HG02571 (cell line): Measurements from ENCODE around the gene APCDD1L.
A peak's percentile ranks its signal among the peaks of the same experiment; 100 is the strongest.

ENCODE experiments used
- ATAC-seq: cut with Tn5 transposase; IDR thresholded peaks from one replicate; pipeline ENCODE4 v1.9.1; 2021; ENCODE audit warnings: mild to moderate bottlenecking, moderate library complexity; ENCODE audit not compliant: unreplicated experiment

APCDD1L gene

DNA sequence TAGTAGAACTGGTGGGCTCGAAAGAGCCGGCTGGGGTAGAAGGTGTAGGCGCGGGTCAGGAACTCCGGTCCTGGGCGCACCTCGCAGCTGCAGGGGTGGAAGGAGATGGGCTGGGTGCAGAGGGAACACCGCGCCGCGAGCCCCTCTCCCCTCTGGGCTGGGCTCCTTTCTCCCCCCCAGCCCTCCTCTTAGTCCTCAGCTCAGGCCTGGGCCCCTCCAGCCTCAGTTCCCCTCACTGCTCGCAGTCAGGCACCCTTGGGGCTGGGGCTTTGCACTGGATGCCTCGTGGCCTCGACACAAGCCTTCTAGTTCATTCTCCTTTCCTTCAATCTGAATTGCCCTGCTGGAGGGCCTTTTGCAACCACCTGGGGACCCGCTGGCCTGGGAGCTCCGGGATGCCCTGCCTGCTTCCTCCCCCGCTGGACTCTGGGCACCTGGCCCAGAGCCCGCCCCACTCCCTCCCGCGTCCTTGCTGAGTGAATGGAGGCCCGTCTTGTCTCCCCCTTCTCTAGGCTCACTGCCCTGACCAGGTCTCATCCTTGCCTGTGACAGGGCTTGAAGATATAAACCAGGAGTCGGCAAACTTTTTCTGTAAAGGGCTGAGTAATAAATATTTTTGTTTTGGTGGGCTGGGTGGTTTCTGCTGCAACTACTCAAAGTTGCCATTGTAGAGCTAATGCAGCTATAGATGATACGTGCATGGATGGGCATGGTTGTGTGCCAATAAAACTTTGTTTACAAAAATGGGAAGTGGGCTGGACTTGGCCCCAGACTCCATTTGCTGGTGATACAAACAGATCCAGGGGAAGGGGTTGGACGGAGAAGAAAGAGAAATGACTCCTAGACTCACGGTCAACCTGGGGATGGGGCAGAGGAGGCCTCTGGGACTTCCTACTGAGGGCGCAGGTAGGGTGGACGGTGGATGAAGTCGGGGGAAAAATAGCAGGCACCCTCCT lies 47.3 kb downstream of the APCDD1L start:
- ATAC-seq: no peak

DNA sequence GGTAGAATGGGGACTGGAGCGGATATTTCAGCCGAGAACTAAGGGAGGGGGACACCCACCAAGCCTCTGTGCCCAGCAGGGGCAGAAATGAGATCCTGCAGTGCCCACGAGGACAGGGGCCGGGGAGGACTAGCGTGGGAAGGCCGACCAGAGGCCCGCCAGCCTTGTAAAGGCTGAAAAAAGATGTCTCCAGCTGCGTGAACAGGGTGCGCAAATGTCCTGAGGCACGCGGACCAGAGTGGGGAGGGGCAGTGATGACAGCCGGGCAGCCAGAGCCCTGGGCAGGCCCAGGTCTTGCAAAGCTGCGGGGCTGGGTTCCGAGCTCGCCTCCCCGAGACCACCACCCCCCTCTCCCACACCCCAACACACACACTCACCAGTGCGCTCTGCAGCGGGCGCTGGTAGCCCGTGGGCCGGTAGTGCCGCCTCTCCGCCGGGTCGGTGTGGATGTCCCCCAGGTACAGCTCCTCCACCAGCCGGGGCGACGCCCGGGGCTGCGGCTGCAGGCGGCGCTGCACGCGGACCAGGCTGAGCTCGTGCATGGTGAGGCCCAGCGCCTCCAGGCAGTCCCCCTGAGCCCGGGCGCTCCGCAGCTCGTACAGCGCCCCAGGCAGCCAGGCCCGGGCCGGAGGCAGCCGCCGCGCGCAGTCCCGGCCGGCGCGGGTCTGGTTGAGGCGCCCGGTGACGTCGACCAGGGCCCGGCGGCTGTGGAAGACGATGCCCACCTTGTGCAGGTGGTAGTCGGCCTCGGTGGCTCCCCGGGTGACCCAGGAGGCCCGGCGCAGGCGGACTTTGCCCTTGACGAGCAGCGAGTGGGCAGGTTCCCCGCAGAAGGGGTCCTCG lies 48.2 kb downstream of the APCDD1L start:
- no peak for ATAC-seq

GRCh38 chr20:58466095-58466708 lies 49.0 kb downstream of the APCDD1L start:
- no peak for ATAC-seq

GRCh38 chr20:58464838-58465237 lies 50.4 kb downstream of the APCDD1L start:
- no peak for ATAC-seq

DNA sequence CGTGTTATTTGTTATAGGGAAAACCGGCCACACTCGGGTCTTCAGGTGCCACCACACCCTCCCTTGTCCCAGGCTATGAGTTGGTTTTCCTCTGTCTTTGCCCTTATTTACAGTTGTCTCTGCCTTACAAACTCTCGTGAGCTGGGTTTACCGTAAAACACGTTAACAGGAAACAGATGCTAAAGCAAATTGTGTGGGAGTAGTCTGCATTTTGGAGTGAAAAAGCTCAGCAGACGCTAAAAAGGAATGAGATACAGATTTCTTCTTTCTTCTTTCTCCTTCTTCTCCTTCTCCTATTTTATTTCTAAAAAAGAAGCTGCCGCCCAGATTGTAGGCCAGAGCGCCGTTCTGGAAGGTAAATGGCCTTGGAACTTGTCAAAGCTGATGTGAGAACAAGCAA lies 51.9 kb downstream of the APCDD1L start:
- ATAC-seq: no peak

GRCh38 chr20:58461899-58462298 lies 53.3 kb downstream of the APCDD1L start:
- ATAC-seq: no peak

GRCh38 chr20:58461104-58461503 lies 54.1 kb downstream of the APCDD1L start:
- ATAC-seq: no peak

GRCh38 chr20:58459058-58459750 lies 56.0 kb downstream of the APCDD1L start:
- peak; percentile 12 for ATAC-seq

DNA sequence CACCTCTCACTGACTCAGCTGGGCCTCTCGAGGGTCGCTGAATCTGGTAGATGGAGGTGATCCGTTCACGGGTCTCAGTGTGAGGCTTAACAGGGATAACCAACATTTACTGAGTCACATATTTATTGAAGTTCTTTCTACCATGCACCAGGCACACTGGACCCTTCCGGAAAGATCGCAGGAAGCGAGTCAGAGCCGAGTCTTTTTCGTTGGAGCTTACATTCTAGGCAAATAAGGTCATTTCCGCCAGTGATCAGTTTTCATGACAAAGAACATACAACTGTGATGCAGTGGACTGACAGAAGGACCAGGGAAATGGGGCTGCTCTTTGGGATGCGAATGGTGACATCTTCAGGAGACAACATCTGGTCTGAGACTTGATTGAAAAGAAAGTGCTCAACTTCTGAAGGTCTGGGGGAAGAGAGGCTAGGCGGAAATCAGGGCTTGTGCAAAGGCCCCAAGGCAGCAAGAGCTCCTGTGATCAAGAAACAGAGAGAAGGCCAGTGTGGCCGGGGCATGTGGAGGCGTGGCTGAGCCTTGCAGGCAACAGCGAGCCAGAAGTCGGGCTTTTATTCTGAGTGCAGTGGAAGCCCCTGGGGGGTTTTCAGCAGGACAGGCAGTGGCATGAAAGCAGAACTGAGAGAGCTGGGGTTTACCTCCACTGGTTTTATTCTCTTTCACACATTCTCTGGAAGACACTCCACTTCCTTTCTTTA lies 56.7 kb downstream of the APCDD1L start:
- ATAC-seq: peak; percentile 95

DNA sequence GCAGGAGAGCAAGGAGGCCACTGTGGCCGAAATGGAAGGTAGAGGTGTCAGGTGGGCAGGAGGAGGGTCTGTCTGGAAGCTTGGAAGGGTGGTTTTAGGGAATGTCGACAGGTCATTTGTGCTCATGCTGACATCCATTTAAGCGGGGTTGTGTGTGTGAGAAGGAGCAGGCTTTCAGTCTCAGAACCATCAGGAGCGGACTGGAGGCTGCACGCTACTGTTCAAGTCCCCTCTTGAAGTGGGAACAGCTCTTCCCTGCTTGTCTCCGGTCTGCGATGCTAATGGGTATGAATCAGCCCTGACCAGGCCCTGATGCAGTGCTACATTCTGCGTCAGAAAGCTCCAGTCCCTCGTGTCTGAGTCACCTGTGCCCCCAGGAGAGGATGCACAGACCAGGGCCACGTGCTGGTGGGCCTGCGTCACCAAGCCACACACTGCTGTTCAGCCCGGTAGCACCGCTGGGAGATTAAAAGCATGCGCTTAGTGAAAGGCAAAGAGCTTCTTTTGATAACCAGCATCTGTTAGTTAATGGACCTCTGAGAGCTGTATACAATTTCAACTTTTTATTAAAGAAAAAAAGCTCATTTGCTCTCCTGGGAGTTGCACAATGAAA lies 58.0 kb downstream of the APCDD1L start:
- no peak for ATAC-seq

DNA sequence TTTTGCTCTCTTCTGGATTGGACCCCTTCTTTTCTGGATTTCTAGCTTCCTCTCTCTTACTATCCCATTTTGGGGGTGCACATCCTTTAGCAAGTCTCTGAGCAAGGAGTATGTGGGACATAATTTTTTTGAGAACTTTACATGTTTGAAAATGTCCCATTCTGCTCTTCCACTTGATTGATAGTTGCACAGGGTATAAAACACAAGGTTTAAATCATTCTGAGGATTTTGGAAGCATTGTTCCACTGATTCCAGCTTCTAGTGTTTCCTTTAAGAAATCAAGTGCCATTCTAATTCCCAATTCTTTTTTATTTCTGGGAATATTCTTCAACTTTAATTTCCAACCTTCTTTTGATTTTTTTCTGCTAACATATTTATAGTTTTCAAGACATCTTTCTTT lies 60.7 kb downstream of the APCDD1L start:
- no peak for ATAC-seq

- no peak for ATAC-seq
Observed at GRCh38 chr20:58453391-58453790, 61.8 kb downstream of the APCDD1L start.

DNA sequence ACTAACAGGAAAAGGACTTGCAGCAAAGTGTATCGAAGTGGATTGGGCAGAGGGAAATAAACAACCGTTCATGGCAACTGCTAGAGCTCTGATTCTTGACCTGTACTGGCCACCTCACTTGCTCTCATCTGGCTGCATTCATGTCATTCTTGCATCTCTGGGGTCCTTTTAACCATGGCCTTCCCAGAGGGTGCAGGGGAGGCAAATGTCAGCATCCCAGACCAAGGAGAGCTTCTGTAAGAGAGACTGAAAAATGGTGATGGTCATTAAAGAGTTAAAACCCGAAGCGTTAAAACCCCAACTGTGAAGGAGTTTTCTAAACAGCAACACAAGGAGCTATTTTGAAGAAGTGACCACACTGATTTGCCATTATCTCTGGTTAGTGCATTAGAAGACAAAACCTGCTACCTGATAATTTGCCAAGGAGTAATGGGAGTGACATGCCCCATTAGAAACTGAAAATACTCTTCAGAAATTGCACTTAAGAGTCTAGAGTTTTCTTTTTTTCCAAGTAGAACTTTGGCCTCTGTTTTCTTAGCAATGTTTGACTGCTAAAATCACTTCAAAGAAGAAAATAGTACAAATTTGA lies 62.4 kb downstream of the APCDD1L start:
- ATAC-seq: no peak

- ATAC-seq: no peak
Observed at GRCh38 chr20:58450254-58450653, 64.9 kb downstream of the APCDD1L start.

- no peak for ATAC-seq
Observed at GRCh38 chr20:58449681-58450221, 65.4 kb downstream of the APCDD1L start.

DNA sequence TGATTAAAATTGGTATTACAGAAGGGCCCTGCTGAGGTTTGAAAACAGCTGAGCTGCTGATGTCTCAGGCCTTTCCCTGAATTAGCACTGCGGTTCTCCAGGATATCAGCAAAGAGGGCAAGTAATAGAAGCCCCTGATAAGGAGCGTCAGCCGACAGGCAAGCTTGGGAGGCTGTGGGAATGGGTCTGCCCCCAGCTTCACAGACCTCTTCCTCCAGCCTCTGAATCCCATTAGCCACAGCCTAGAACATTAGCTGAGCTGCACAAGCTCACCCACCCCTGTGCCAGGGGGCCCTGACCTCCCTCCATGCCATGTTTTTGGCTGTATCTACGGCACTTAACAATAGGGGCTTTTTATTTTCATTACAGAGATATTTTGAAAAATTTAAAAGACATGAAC lies 66.2 kb downstream of the APCDD1L start:
- no peak for ATAC-seq

DNA sequence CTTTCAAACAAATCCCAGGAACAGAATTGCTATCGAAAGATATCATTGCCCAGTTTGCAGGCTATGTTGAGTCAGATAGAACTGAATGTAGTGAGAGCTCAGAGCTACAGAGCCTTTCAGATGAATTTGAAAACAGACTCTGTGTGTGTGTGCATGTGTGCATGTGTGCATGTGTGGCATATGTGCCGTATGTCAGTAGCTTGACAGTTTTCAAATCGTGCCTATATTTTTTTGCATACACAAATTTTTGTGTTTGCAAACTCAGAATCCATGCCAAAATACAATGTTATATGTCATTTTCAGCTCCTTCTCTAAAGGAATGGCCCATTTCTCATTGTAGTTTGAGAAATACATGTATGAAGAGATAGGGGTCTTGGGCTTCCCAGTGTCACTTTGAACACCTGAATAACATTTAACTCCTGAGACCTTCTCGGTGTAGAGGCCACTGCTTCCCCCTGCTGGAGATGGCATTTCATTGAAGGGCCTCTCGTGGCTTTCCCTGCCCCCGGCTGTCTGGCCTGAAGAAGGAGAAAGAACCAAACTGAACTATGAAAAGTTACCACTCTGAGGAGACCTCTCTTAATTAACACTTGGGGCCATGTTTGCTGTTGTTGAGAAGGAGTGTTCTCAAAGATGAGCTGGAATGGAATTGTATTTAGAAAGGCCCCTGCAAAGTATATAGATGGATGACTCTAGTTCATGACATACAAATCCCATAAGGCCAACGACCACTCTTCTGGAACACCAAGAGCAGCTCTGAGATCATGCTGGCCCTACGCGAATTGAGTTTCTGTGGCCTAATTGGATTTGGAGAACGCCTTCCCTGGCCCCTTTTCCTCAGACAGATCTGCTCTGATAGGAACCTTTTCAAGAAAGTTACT lies 67.4 kb downstream of the APCDD1L start:
- ATAC-seq: no peak

GRCh38 chr20:58446960-58447265 lies 68.3 kb downstream of the APCDD1L start:
- no peak for ATAC-seq
